T-cell (primary cell): ENCODE measurements around the gene MYO15B. TPM values are rescaled to one million over a fixed set of nuclear protein-coding genes. Genes with fewer than 3 reads are reported as not detected.

Experiments
- ATAC-seq, 4 experiments: fragments of 200-7000 bp in 3 of 4; fragments of 150-1000 bp in 1 of 4; cut with Tn5 transposase; replicated peaks in 1 of 4; 1 replicate in 3 of 4; 2 replicates in 1 of 4; pipeline ENCODE4 v1.10.0; 2021; ENCODE audit warnings: moderate library complexity in 3 of 4, mild to moderate bottlenecking in 2 of 4, moderate number of reproducible peaks in 1 of 4
- CTCF ChIA-PET, 2 donors: fragments of 300-600 bp; sonication (Branson Sonifier 250); formaldehyde crosslinking; loops; one replicate each; lab custom pipeline; 2022; ENCODE audit warnings: antibody characterized with exemption in 2 of 2; lab: Charles Lee
- POLR2A ChIA-PET, 2 donors: fragments of 300-600 bp; sonication (Branson Sonifier 250); formaldehyde crosslinking; loops; one replicate each; lab custom pipeline; 2022; ENCODE audit warnings: antibody characterized with exemption in 2 of 2; lab: Charles Lee
- DNase-seq, 35 experiments: peaks; one replicate each; pipeline versions ENCODE4 v3.0.0 to v3.0.0-alpha.2; 2013 to 2023
- H3K27ac ChIP-seq: one replicate; pipeline ENCODE4 v1.5.1; 2013; ENCODE audit warnings: low read length
- H3K27me3 ChIP-seq, 2 experiments: replicated peaks in 1 of 2; 1 replicate in 1 of 2; 2 replicates in 1 of 2; pipeline versions ENCODE4 v1.6.1 to v1.7.0; 2013; ENCODE audit warnings: low read length in 1 of 2, mixed read lengths in 1 of 2; ENCODE audit not compliant: control insufficient read depth in 2 of 2, insufficient read depth in 2 of 2; ENCODE audit errors: extremely low read depth in 1 of 2
- H3K36me3 ChIP-seq, 2 donors: 1 replicate in 1 of 2; 2 replicates in 1 of 2; pipeline versions ENCODE4 v1.6.1 to v1.7.0; 2013; ENCODE audit warnings: low read length in 1 of 2; ENCODE audit not compliant: control insufficient read depth in 2 of 2, insufficient read depth in 1 of 2; ENCODE audit errors: extremely low read depth in 1 of 2
- H3K4me1 ChIP-seq, 2 experiments: 1 replicate in 1 of 2; 2 replicates in 1 of 2; pipeline versions ENCODE4 v1.6.1 to v1.7.0; 2013; ENCODE audit warnings: low read length in 2 of 2, mixed read lengths in 1 of 2; ENCODE audit not compliant: insufficient read depth in 2 of 2, control insufficient read depth in 1 of 2; ENCODE audit errors: extremely low read depth in 1 of 2
- H3K4me3 ChIP-seq, 2 donors: 1 replicate in 1 of 2; 2 replicates in 1 of 2; pipeline versions ENCODE4 v1.5.1 to v1.7.0; 2013; ENCODE audit warnings: mild to moderate bottlenecking in 2 of 2, low read length in 1 of 2, moderate library complexity in 1 of 2; ENCODE audit not compliant: control insufficient read depth in 1 of 2; ENCODE audit errors: extremely low read depth in 1 of 2
- H3K9me3 ChIP-seq: 2 replicates; pipeline ENCODE4 v1.7.0; 2013
- H3K27ac Mint-ChIP-seq, 2 donors: one replicate each; pipeline ENCODE4 v1.8.0; 2020 to 2021; ENCODE audit warnings: mild to moderate bottlenecking in 2 of 2, mixed read lengths in 2 of 2
- H3K27me3 Mint-ChIP-seq, 2 donors: one replicate each; pipeline ENCODE4 v1.8.0; 2021 to 2022; ENCODE audit warnings: mixed read lengths in 2 of 2
- H3K36me3 Mint-ChIP-seq: one replicate; pipeline ENCODE4 v1.8.0; 2021; ENCODE audit warnings: mixed read lengths
- H3K4me1 Mint-ChIP-seq, 3 donors: one replicate each; pipeline ENCODE4 v1.8.0; 2020 to 2022; ENCODE audit warnings: mixed read lengths in 3 of 3, mild to moderate bottlenecking in 1 of 3
- H3K4me3 Mint-ChIP-seq, 3 donors: one replicate each; pipeline ENCODE4 v1.8.0; 2020 to 2022; ENCODE audit warnings: mild to moderate bottlenecking in 3 of 3, mixed read lengths in 3 of 3, moderate library complexity in 3 of 3
- H3K9me3 Mint-ChIP-seq, 3 donors: one replicate each; pipeline ENCODE4 v1.8.0; 2020 to 2022; ENCODE audit warnings: mixed read lengths in 3 of 3
- WGBS: methylation state at CpG from one replicate; pipeline ENCODE4 v1.1.5; 2013; ENCODE audit warnings: missing lambda C conversion rate; ENCODE audit not compliant: insufficient coverage; 5-methylcytosine and 5-hydroxymethylcytosine counted together
- total RNA-seq, 35 experiments: library from RNA in 6 of 35; stranded (reverse) in 6 of 35; fragments of 120-200 nt in 1 of 35; gene quantifications; one replicate each; pipeline versions ENCODE4 v1.2.1 to v1.2.4 and lab custom pipeline; 2013 to 2026

MYO15B gene
- total RNA-seq, 5 donors from 2014 or later (not counting 1 experiment from before 2014, with no cell fraction given), result 171 to 382 (median 273) TPM

GRCh38 chr17:75634376-75634740, 46.8 kb downstream of the MYO15B start:
- ATAC-seq, result no peak
- POLR2A ChIA-PET, result no interaction called here
- 96% methylated on average over 4 of the region's 9 CpGs for WGBS
- Mint-ChIP-seq H3K27me3 (no peaks in the 10 kb centered on the region), H3K27ac (no peak overlapping the region), H3K4me3 (no peak overlapping the region), H3K9me3 (no peaks in the 10 kb centered on the region), H3K4me1 (peaks cover 8 to 12% (median 9%) of the 10 kb centered on the region in 3 donors), H3K36me3 (peaks cover 4% of the 10 kb centered on the region)
- Histone ChIP-seq H3K27me3 (no peaks in the 10 kb centered on the region), H3K4me1 (peaks cover 2 to 16% of the 10 kb centered on the region in 2 experiments), H3K27ac (no peak overlapping the region), H3K4me3 (no peak overlapping the region), H3K9me3 (no peaks in the 10 kb centered on the region), H3K36me3 (peaks cover 3 to 8% of the 10 kb centered on the region in 2 donors)
- no peak for DNase-seq
- CTCF ChIA-PET, result interaction anchor here (0.7 to 3.4 kb wide), 10 partner anchors 9 to 119 kb away, joined by 3 to 49 read pairs (median 4); no protein-coding TSS in a partner anchor

GRCh38 chr17:75634754-75635609, 47.4 kb downstream of the MYO15B start:
- POLR2A ChIA-PET, result no interaction called here
- Mint-ChIP-seq H3K4me1 (peaks cover 8 to 12% (median 9%) of the 10 kb centered on the region in 3 donors), H3K36me3 (peaks cover 4% of the 10 kb centered on the region), H3K27ac (no peak overlapping the region), H3K27me3 (no peaks in the 10 kb centered on the region), H3K4me3 (no peak overlapping the region), H3K9me3 (no peaks in the 10 kb centered on the region)
- Histone ChIP-seq H3K27me3 (no peaks in the 10 kb centered on the region), H3K36me3 (peaks cover 4 to 5% of the 10 kb centered on the region in 2 donors), H3K9me3 (no peaks in the 10 kb centered on the region), H3K4me3 (no peak overlapping the region), H3K27ac (no peak overlapping the region), H3K4me1 (peaks cover 2 to 16% of the 10 kb centered on the region in 2 experiments)
- CTCF ChIA-PET, result interaction anchor here in 1 of 2 donors (0.7 to 3.4 kb wide), 2 partner anchors 113 to 702 kb away, joined by 3 to 49 read pairs; no protein-coding TSS in a partner anchor
- ATAC-seq (no peak), DNase-seq (no peak)
- WGBS, result 91% methylated on average over 20 of the region's 20 CpGs

GRCh38 chr17:75635610-75636202, 48.1 kb downstream of the MYO15B start:
- H3K36me3 Mint-ChIP-seq, result peaks cover 4% of the 10 kb centered on the region
- WGBS, result 81% methylated on average over 16 of the region's 16 CpGs
- ATAC-seq, result no peak
- H3K4me3 Mint-ChIP-seq, result no peak overlapping the region
- Histone ChIP-seq H3K4me1 (peaks cover 2 to 16% of the 10 kb centered on the region in 2 experiments), H3K36me3 (peaks cover 2 to 4% of the 10 kb centered on the region in 2 donors), H3K9me3 (no peaks in the 10 kb centered on the region), H3K27ac (no peak overlapping the region), H3K27me3 (no peaks in the 10 kb centered on the region), H3K4me3 (no peak overlapping the region)
- ChIA-PET CTCF (interaction anchor here in 1 of 2 donors (0.7 kb wide), 1 partner anchor 702 kb away, joined by 3 read pairs; no protein-coding TSS in a partner anchor), POLR2A (no interaction called here)
- no peak for DNase-seq
- H3K4me1 Mint-ChIP-seq, result peaks cover 8 to 12% (median 9%) of the 10 kb centered on the region in 3 donors
- no peaks in the 10 kb centered on the region for H3K27me3 Mint-ChIP-seq
- no peak overlapping the region for H3K27ac Mint-ChIP-seq
- no peaks in the 10 kb centered on the region for H3K9me3 Mint-ChIP-seq

GRCh38 chr17:75636381-75637142, 49.0 kb downstream of the MYO15B start:
- Mint-ChIP-seq H3K36me3 (peaks cover 4% of the 10 kb centered on the region), H3K27ac (no peak overlapping the region), H3K9me3 (no peaks in the 10 kb centered on the region), H3K4me3 (no peak overlapping the region), H3K27me3 (no peaks in the 10 kb centered on the region), H3K4me1 (peaks cover 8 to 12% (median 9%) of the 10 kb centered on the region in 3 donors)
- Histone ChIP-seq H3K9me3 (no peaks in the 10 kb centered on the region), H3K4me1 (peaks cover 2 to 16% of the 10 kb centered on the region in 2 experiments), H3K27ac (no peak overlapping the region), H3K36me3 (peaks cover 2 to 4% of the 10 kb centered on the region in 2 donors), H3K4me3 (no peak overlapping the region), H3K27me3 (no peaks in the 10 kb centered on the region)
- 96% methylated on average over 19 of the region's 19 CpGs for WGBS
- ATAC-seq (no peak), DNase-seq (no peak)
- CTCF ChIA-PET, result interaction anchor here in 1 of 2 donors (0.6 kb wide), 1 partner anchor 428 kb away, joined by 3 read pairs; no protein-coding TSS in a partner anchor
- POLR2A ChIA-PET, result no interaction called here

- Histone ChIP-seq H3K36me3 (peaks cover 2 to 3% of the 10 kb centered on the region in 2 donors), H3K27ac (no peak overlapping the region), H3K4me3 (no peak overlapping the region), H3K4me1 (peaks cover 2 to 16% of the 10 kb centered on the region in 2 experiments), H3K27me3 (no peaks in the 10 kb centered on the region), H3K9me3 (no peaks in the 10 kb centered on the region)
- CTCF ChIA-PET, result interaction anchor here in 1 of 2 donors (0.6 kb wide), 1 partner anchor 428 kb away, joined by 3 read pairs; no protein-coding TSS in a partner anchor
- Mint-ChIP-seq H3K36me3 (peaks cover 7% of the 10 kb centered on the region), H3K4me3 (no peak overlapping the region), H3K27me3 (no peaks in the 10 kb centered on the region), H3K4me1 (peaks cover 8 to 12% (median 9%) of the 10 kb centered on the region in 3 donors), H3K27ac (no peak overlapping the region), H3K9me3 (no peaks in the 10 kb centered on the region)
- POLR2A ChIA-PET, result no interaction called here
- ATAC-seq, result no peak
- DNase-seq, result no peak
- WGBS, result 89% methylated on average over 9 of the region's 13 CpGs
These were observed 49.5 kb downstream of the MYO15B start for GRCh38 chr17:75637143-75637538.

- CTCF ChIA-PET, result no interaction called here
- Histone ChIP-seq H3K27me3 (no peaks in the 10 kb centered on the region), H3K36me3 (peaks cover 0 to 2% of the 10 kb centered on the region in 2 donors), H3K4me1 (peaks cover 2 to 16% of the 10 kb centered on the region in 2 experiments), H3K27ac (no peak overlapping the region), H3K4me3 (no peak overlapping the region), H3K9me3 (no peaks in the 10 kb centered on the region)
- peak in 1 of 35 experiments; percentile 2 for DNase-seq
- H3K4me3 Mint-ChIP-seq, result no peak overlapping the region
- ATAC-seq, result no peak
- no peaks in the 10 kb centered on the region for H3K27me3 Mint-ChIP-seq
- peaks cover 7% of the 10 kb centered on the region for H3K36me3 Mint-ChIP-seq
- no peak overlapping the region for H3K27ac Mint-ChIP-seq
- H3K9me3 Mint-ChIP-seq, result no peaks in the 10 kb centered on the region
- POLR2A ChIA-PET, result no interaction called here
- 94% methylated on average over 6 of the region's 7 CpGs for WGBS
- peaks cover 8 to 12% (median 9%) of the 10 kb centered on the region in 3 donors for H3K4me1 Mint-ChIP-seq
These were observed 50.0 kb downstream of the MYO15B start for GRCh38 chr17:75637551-75637950.
